ENCODE data around the gene TMEM87B. TPM values are rescaled to one million over a fixed set of nuclear protein-coding genes. Genes with fewer than 3 reads are reported as not detected.
"Not testable (repeated sequence)": the region's sequence is repeated elsewhere in the genome, so short reads cannot be mapped to it uniquely, and the experiment has no call there.

The TMEM87B gene
- total and polyA plus RNA-seq, 12 donors, result 8.9 to 37.5 (median 29.1) TPM

DNA sequence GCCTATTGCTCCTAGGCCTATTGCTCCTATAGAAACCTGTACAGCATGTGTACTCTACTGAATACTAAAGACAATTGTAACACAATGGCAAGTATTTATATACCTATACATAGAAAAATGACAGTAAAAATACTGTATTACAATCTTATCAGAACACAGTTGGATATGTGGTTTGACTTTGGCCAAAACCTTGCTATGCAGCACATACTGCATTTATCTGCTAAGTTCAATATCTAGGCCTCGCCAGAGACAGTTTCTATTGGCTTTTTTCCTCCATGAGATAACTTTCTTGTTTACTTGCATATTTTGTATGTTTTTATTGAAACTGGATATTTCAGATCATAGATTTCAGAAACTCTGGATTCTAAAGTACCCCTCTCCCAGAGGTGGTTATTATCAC is 19.3 kb upstream of the TMEM87B start:
- intact Hi-C loops (cut with DNase I), result loop anchor here in 1 of 2 donors (5.0 kb wide), 1 partner anchor 143 kb away; no protein-coding TSS in a partner anchor
- peaks cover 8 to 33% of the 10 kb centered on the region in 2 donors for H3K4me1 ChIP-seq (replicated peaks in 1 of 2)
- no peak for DNase-seq
- WGBS, 4 donors, result 91 to 97% (median 94%) methylated on average over 1 of the region's 1 CpG
- no peak overlapping the region for H3K27ac ChIP-seq
- no peaks in the 10 kb centered on the region for H3K9me3 ChIP-seq (replicated peaks in 1 of 3)
- TF ChIP-seq POLR2A (IDR thresholded peaks at IDR 0.05), result no peak
- TF ChIP-seq, protein P1, sequence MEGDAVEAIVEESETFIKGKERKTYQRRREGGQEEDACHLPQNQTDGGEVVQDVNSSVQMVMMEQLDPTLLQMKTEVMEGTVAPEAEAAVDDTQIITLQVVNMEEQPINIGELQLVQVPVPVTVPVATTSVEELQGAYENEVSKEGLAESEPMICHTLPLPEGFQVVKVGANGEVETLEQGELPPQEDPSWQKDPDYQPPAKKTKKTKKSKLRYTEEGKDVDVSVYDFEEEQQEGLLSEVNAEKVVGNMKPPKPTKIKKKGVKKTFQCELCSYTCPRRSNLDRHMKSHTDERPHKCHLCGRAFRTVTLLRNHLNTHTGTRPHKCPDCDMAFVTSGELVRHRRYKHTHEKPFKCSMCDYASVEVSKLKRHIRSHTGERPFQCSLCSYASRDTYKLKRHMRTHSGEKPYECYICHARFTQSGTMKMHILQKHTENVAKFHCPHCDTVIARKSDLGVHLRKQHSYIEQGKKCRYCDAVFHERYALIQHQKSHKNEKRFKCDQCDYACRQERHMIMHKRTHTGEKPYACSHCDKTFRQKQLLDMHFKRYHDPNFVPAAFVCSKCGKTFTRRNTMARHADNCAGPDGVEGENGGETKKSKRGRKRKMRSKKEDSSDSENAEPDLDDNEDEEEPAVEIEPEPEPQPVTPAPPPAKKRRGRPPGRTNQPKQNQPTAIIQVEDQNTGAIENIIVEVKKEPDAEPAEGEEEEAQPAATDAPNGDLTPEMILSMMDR (IDR thresholded peaks at IDR 0.05), result no peak
- H3K36me3 ChIP-seq (replicated peaks in 1 of 2), result no peaks in the 10 kb centered on the region
- no peak overlapping the region for H3K4me3 ChIP-seq
- H3K27me3 ChIP-seq, result no peaks in the 10 kb centered on the region

DNA sequence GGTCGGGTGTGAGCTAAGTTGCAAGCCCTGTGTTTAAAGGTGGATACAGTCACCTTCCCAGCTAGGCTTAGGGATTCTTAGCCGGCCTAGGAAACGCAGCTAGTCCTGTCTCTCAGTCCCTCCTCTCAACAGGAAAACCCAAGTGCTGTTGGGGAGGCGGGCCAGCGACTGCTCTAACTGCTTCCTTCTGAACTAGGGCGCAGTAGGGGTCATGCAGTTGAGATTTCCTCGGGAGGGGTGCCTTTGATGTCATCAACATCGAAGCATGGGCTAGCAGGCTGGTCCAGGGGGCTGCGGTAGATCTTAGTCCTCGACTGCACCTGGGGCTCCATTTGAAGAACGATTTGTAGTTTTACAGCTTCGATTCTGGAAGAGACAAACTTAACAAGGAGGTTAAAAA is 15.5 kb upstream of the TMEM87B start:
- H3K36me3 ChIP-seq (replicated peaks in 1 of 2); H3K4me3 ChIP-seq; DNase-seq; H3K27me3 ChIP-seq; H3K27ac ChIP-seq; H3K9me3 ChIP-seq (replicated peaks in 1 of 3): not testable (repeated sequence)
- intact Hi-C loops (cut with DNase I), result loop anchor here in 1 of 2 donors (5.0 kb wide), 1 partner anchor 147 kb away; no protein-coding TSS in a partner anchor
- 92 to 97% (median 94%) methylated on average over 10 to 12 of the region's 12 CpGs for WGBS, 4 donors
- peaks cover 0 to 12% of the 10 kb centered on the region in 2 donors for H3K4me1 ChIP-seq (replicated peaks in 1 of 2)

DNA sequence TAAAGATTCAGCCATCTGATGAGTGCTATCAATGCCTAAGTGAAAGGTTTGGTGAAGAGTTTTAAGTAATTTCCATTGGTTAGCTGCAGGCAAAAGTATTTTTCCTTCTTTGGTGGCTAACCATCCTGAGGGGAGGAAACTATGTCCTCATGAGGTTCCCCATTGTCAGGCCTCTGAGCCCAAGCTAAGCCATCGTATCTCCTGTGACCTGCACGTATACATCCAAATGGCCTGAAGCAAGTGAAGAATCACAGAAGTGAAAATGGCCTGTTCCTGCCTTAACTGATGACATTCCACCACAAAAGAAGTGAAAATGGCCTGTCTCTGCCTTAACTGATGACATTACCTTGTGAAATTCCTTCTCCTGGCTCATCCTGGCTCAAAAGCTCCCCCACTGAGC is 15.0 kb upstream of the TMEM87B start:
- H3K9me3 ChIP-seq (replicated peaks in 1 of 3); H3K4me3 ChIP-seq; H3K36me3 ChIP-seq (replicated peaks in 1 of 2); H3K27ac ChIP-seq; intact Hi-C loops (cut with DNase I); H3K27me3 ChIP-seq; DNase-seq: not testable (repeated sequence)
- WGBS, 4 donors, result 69 to 87% (median 85%) methylated on average over 2 of the region's 2 CpGs
- H3K4me1 ChIP-seq (replicated peaks in 1 of 2), result peaks cover 0 to 12% of the 10 kb centered on the region in 2 donors

DNA sequence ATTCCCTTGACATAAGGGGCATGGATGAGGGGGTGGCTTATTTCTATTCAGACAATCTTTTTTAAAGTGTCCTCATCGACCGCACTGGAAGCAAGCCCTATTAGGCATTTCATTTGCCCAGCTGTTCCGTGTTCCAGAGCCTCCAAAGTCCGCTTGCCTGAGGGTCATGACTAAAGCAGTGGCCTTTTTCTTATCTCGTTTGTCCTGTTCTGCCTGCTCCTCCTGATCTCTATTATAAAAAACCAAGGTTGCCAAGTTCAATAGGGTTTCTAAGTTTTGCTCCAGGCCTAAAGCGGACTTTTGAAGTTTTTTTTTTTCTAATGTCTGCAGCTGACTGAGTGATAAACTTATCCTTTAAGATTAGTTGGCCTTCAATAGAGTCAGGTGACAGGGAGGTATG is 13.6 kb upstream of the TMEM87B start:
- 30 to 43% (median 40%) methylated on average over 6 of the region's 6 CpGs for WGBS, 4 donors
- intact Hi-C loops (cut with DNase I); H3K4me3 ChIP-seq; H3K36me3 ChIP-seq (replicated peaks in 1 of 2); H3K9me3 ChIP-seq (replicated peaks in 1 of 3); H3K27me3 ChIP-seq: not testable (repeated sequence)
- H3K4me1 ChIP-seq (replicated peaks in 1 of 2), result peaks cover 0 to 12% of the 10 kb centered on the region in 2 donors
- peak overlapping the region; percentile 10 to 82 (median 59) for H3K27ac ChIP-seq
- DNase-seq, result peak in 5 of 7 donors; percentile 62 to 80 (median 65)

DNA sequence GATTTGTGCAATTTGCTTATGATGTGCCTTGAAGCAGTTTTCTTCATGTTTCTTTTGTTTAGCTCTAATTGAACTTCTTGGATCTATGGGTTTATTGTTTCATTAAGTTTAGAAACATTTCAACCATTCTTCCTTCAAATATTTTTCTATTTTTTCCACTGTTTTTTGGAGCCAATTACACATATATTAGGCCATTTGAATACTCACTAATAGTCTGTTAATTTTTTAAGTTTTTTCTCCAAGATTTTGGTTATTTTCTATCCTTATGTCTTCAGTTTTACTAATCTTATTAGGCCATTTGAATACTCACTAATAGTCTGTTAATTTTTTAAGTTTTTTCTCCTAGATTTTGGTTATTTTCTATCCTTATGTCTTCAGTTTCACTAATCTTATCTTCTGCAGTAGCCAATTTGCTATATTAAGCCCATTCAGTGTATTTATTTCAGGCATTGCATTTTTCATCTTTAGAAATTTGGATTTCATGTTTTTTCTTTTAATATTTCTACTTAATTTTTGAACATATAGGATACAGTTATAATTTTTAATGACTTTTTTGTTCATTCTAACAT is 9.5 kb upstream of the TMEM87B start:
- H3K27me3 ChIP-seq, result no peaks in the 10 kb centered on the region
- peaks cover 18 to 30% of the 10 kb centered on the region in 2 donors for H3K4me1 ChIP-seq (replicated peaks in 1 of 2)
- no peak for DNase-seq
- TF ChIP-seq POLR2A (IDR thresholded peaks at IDR 0.05), result no peak
- TF ChIP-seq, protein P1 (IDR thresholded peaks at IDR 0.05), result no peak
- H3K4me3 ChIP-seq, result no peak overlapping the region
- H3K9me3 ChIP-seq (replicated peaks in 1 of 3), result no peaks in the 10 kb centered on the region
- H3K36me3 ChIP-seq (replicated peaks in 1 of 2), result no peaks in the 10 kb centered on the region
- intact Hi-C loops (cut with DNase I), result loop anchor here (5.0 kb wide), 1 partner anchor 148 kb away; the partner anchor contains the start of gene MERTK (in 2 of the 2)
- no peak overlapping the region for H3K27ac ChIP-seq

DNA sequence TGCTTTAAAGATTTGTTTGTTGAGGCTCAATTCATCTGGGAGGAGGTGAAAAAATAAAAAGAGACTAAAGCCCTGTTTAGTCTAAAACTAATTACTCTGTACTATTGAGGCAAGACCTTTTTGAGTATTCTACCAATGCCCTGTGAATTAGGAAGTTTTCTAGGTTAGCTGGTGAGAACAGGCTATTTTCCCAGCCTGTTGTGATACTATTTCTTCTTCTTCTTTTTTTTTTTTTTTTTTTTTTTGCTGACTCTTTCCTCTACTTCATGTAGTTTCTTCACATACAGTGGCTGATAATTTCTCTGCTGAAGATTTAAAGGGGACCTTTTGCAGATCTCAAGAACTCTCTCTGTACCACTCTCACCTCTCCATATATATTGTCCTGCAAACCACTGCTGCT is 8.8 kb upstream of the TMEM87B start:
- intact Hi-C loops (cut with DNase I), result loop anchor here (5.0 kb wide), 1 partner anchor 149 kb away; the partner anchor contains the start of gene MERTK (in 2 of the 2)
- TF ChIP-seq, protein P1 (IDR thresholded peaks at IDR 0.05), result no peak

More for the DNA sequence above, 8.8 kb upstream of the TMEM87B start:
- H3K27me3 ChIP-seq, result no peaks in the 10 kb centered on the region
- no peaks in the 10 kb centered on the region for H3K36me3 ChIP-seq (replicated peaks in 1 of 2)
- H3K4me1 ChIP-seq (replicated peaks in 1 of 2), result peaks cover 18 to 28% of the 10 kb centered on the region in 2 donors
- H3K27ac ChIP-seq, result no peak overlapping the region
- H3K9me3 ChIP-seq (replicated peaks in 1 of 3), result no peaks in the 10 kb centered on the region
- DNase-seq, result no peak
- H3K4me3 ChIP-seq, result no peak overlapping the region

All from adrenal gland (tissue), 12 donors.